ENCODE results near the gene SUSD2. TPM values are rescaled to one million over a fixed set of nuclear protein-coding genes. Genes with fewer than 3 reads are reported as not detected.

The SUSD2 gene
- total RNA-seq, 1 experiment from 2014 or later = 1.1 TPM

DNA sequence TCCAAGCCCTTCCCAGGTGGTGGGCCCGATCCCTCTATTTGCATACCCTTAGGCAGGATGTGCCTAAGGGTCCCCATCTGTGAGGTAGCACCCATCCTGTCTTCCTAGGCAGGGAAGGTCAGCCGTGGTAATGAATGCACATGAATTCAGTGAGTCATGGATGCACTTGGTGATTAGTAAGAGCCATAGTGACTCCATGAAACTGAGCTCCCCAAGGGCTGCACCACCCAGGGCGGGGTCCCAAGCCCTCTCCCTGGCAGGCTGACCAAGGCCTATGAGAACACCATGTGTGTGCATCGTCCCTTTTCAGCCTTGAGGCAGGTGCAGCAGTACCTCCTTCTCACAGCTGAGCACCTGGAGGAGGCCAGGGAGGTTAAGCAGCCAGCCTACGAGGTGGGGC, 15.6 kb upstream of the SUSD2 start (continued):
- TF ChIP-seq, protein P1, sequence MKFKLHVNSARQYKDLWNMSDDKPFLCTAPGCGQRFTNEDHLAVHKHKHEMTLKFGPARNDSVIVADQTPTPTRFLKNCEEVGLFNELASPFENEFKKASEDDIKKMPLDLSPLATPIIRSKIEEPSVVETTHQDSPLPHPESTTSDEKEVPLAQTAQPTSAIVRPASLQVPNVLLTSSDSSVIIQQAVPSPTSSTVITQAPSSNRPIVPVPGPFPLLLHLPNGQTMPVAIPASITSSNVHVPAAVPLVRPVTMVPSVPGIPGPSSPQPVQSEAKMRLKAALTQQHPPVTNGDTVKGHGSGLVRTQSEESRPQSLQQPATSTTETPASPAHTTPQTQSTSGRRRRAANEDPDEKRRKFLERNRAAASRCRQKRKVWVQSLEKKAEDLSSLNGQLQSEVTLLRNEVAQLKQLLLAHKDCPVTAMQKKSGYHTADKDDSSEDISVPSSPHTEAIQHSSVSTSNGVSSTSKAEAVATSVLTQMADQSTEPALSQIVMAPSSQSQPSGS (CRISPR knock-in tag; IDR thresholded peaks at IDR 0.05; ENCODE audit: borderline replicate concordance, low read depth) = no peak
- TF ChIP-seq, protein P2, sequence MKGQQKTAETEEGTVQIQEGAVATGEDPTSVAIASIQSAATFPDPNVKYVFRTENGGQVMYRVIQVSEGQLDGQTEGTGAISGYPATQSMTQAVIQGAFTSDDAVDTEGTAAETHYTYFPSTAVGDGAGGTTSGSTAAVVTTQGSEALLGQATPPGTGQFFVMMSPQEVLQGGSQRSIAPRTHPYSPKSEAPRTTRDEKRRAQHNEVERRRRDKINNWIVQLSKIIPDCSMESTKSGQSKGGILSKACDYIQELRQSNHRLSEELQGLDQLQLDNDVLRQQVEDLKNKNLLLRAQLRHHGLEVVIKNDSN (CRISPR knock-in tag; IDR thresholded peaks at IDR 0.05) = no peak
- TF ChIP-seq, protein P3, sequence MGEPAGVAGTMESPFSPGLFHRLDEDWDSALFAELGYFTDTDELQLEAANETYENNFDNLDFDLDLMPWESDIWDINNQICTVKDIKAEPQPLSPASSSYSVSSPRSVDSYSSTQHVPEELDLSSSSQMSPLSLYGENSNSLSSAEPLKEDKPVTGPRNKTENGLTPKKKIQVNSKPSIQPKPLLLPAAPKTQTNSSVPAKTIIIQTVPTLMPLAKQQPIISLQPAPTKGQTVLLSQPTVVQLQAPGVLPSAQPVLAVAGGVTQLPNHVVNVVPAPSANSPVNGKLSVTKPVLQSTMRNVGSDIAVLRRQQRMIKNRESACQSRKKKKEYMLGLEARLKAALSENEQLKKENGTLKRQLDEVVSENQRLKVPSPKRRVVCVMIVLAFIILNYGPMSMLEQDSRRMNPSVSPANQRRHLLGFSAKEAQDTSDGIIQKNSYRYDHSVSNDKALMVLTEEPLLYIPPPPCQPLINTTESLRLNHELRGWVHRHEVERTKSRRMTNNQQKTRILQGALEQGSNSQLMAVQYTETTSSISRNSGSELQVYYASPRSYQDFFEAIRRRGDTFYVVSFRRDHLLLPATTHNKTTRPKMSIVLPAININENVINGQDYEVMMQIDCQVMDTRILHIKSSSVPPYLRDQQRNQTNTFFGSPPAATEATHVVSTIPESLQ (CRISPR knock-in tag; IDR thresholded peaks at IDR 0.05) = no peak
- TF ChIP-seq, protein P4, sequence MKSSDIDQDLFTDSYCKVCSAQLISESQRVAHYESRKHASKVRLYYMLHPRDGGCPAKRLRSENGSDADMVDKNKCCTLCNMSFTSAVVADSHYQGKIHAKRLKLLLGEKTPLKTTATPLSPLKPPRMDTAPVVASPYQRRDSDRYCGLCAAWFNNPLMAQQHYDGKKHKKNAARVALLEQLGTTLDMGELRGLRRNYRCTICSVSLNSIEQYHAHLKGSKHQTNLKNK (CRISPR knock-in tag; IDR thresholded peaks at IDR 0.05) = no peak
- TF ChIP-seq GABPB1 (CRISPR knock-in tag; IDR thresholded peaks at IDR 0.05) (no peak), MXD4 (CRISPR knock-in tag; IDR thresholded peaks at IDR 0.05; ENCODE audit: borderline replicate concordance) (no peak), RELA (CRISPR knock-in tag; IDR thresholded peaks at IDR 0.05; ENCODE audit: borderline replicate concordance) (no peak), ETV6 (CRISPR knock-in tag; IDR thresholded peaks at IDR 0.05) (no peak), IRF2 (CRISPR knock-in tag; IDR thresholded peaks at IDR 0.05; ENCODE audit: borderline replicate concordance, low read depth) (no peak)

DNA sequence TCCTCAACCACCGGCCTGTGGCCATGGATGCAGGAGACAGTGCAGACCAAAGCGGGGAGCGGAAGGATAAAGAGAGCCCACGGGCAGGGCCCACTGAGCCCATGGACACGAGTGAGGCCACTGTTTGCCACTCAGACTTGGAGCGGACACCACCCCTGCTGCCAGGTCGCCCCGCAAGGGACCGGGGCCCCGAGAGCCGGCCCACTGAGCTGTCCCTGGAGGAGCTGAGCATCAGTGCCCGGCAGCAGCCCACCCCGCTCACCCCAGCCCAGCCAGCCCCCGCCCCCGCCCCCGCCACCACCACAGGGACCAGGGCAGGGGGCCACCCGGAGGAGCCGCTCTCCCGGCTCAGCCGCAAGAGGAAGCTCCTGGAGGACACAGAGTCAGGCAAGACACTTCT, 14.5 kb upstream of the SUSD2 start:
- no peaks in the 10 kb centered on the region for H3K9me3 Mint-ChIP-seq
- no peaks in the 10 kb centered on the region for H3K27me3 Mint-ChIP-seq (ENCODE audit: low read depth)
- H3K4me3 Mint-ChIP-seq = no peak overlapping the region
- peaks cover 8% of the 10 kb centered on the region for H3K36me3 Mint-ChIP-seq
- no peak for DNase-seq (ENCODE audit: low spot score)
- ChIA-PET POLR2A (no interaction called here), CTCF (interaction anchor here (0.8 to 4.3 kb wide), 3 partner anchors 8 to 14 kb away, joined by 3 to 39 read pairs (median 21); partner anchors contain the start of gene SUSD2)
- ATAC-seq = no peak
- TF ChIP-seq ZBTB21 (CRISPR knock-in tag; IDR thresholded peaks at IDR 0.05; ENCODE audit: borderline replicate concordance) (no peak), ZNF317 (CRISPR knock-in tag; IDR thresholded peaks at IDR 0.05; ENCODE audit: borderline replicate concordance, low read depth) (no peak), KAT7 (CRISPR knock-in tag; IDR thresholded peaks at IDR 0.05; ENCODE audit: borderline replicate concordance) (no peak), SP1 (CRISPR knock-in tag; conservative IDR thresholded peaks at IDR 0.05) (no peak)
- TF ChIP-seq, protein P5, sequence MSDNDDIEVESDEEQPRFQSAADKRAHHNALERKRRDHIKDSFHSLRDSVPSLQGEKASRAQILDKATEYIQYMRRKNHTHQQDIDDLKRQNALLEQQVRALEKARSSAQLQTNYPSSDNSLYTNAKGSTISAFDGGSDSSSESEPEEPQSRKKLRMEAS (CRISPR knock-in tag; IDR thresholded peaks at IDR 0.05) = no peak
- TF ChIP-seq, protein P6, sequence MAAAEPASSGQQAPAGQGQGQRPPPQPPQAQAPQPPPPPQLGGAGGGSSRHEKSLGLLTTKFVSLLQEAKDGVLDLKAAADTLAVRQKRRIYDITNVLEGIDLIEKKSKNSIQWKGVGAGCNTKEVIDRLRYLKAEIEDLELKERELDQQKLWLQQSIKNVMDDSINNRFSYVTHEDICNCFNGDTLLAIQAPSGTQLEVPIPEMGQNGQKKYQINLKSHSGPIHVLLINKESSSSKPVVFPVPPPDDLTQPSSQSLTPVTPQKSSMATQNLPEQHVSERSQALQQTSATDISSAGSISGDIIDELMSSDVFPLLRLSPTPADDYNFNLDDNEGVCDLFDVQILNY (CRISPR knock-in tag; IDR thresholded peaks at IDR 0.05) = no peak
- TF ChIP-seq, protein P7, sequence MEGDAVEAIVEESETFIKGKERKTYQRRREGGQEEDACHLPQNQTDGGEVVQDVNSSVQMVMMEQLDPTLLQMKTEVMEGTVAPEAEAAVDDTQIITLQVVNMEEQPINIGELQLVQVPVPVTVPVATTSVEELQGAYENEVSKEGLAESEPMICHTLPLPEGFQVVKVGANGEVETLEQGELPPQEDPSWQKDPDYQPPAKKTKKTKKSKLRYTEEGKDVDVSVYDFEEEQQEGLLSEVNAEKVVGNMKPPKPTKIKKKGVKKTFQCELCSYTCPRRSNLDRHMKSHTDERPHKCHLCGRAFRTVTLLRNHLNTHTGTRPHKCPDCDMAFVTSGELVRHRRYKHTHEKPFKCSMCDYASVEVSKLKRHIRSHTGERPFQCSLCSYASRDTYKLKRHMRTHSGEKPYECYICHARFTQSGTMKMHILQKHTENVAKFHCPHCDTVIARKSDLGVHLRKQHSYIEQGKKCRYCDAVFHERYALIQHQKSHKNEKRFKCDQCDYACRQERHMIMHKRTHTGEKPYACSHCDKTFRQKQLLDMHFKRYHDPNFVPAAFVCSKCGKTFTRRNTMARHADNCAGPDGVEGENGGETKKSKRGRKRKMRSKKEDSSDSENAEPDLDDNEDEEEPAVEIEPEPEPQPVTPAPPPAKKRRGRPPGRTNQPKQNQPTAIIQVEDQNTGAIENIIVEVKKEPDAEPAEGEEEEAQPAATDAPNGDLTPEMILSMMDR (IDR thresholded peaks at IDR 0.05) = no peak
- TF ChIP-seq, protein P8, sequence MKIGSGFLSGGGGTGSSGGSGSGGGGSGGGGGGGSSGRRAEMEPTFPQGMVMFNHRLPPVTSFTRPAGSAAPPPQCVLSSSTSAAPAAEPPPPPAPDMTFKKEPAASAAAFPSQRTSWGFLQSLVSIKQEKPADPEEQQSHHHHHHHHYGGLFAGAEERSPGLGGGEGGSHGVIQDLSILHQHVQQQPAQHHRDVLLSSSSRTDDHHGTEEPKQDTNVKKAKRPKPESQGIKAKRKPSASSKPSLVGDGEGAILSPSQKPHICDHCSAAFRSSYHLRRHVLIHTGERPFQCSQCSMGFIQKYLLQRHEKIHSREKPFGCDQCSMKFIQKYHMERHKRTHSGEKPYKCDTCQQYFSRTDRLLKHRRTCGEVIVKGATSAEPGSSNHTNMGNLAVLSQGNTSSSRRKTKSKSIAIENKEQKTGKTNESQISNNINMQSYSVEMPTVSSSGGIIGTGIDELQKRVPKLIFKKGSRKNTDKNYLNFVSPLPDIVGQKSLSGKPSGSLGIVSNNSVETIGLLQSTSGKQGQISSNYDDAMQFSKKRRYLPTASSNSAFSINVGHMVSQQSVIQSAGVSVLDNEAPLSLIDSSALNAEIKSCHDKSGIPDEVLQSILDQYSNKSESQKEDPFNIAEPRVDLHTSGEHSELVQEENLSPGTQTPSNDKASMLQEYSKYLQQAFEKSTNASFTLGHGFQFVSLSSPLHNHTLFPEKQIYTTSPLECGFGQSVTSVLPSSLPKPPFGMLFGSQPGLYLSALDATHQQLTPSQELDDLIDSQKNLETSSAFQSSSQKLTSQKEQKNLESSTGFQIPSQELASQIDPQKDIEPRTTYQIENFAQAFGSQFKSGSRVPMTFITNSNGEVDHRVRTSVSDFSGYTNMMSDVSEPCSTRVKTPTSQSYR (CRISPR knock-in tag; IDR thresholded peaks at IDR 0.05) = no peak
- TF ChIP-seq, protein P9, sequence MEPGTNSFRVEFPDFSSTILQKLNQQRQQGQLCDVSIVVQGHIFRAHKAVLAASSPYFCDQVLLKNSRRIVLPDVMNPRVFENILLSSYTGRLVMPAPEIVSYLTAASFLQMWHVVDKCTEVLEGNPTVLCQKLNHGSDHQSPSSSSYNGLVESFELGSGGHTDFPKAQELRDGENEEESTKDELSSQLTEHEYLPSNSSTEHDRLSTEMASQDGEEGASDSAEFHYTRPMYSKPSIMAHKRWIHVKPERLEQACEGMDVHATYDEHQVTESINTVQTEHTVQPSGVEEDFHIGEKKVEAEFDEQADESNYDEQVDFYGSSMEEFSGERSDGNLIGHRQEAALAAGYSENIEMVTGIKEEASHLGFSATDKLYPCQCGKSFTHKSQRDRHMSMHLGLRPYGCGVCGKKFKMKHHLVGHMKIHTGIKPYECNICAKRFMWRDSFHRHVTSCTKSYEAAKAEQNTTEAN (CRISPR knock-in tag; IDR thresholded peaks at IDR 0.05) = no peak
- no peak overlapping the region for H3K27ac Mint-ChIP-seq
- no peaks in the 10 kb centered on the region for H3K4me1 Mint-ChIP-seq

Measured in WTC11 (cell line).